Endothelial cell of umbilical vein (primary cell): ENCODE measurements around the gene DUSP16. TPM values are rescaled to one million over a fixed set of nuclear protein-coding genes. Genes with fewer than 3 reads are reported as not detected.

ENCODE experiments used
- BruUV-seq: library from RNA; stranded (reverse); fragments of 400-500 nt; replicated peaks from 2 replicates; lab custom pipeline; 2021; lab: Mats Ljungman, UMichigan
- CTCF ChIA-PET: fragments of 300-600, 350-600 bp; sonication (Branson Sonifier 250); formaldehyde crosslinking; loops from one replicate; lab custom pipeline; 2021; ENCODE audit warnings: antibody characterized with exemption, inconsistent platforms; lab: Charles Lee
- POLR2A ChIA-PET: fragments of 300-600, 350-600 bp; sonication (Branson Sonifier 250); formaldehyde crosslinking; loops from one replicate; lab custom pipeline; 2021; ENCODE audit warnings: antibody characterized with exemption, inconsistent platforms; lab: Charles Lee
- DNase-seq: peaks from one replicate; pipeline ENCODE4 v3.0.0-alpha.2; 2011; ENCODE audit warnings: low read depth, low spot score
- FAIRE-seq: peaks from 2 replicates; lab custom pipeline; 2011; peaks lifted over from hg19 to GRCh38; lab: Jason Lieb, UNC
- H2AFZ ChIP-seq: 2 replicates; pipeline ENCODE4 v1.6.0; 2012; ENCODE audit warnings: low read depth, low read length, control low read depth, inconsistent platforms
- H3K27ac ChIP-seq: 2 replicates; pipeline ENCODE4 v1.5.1; 2011; ENCODE audit warnings: low read depth, mild to moderate bottlenecking, control low read depth, low read length, moderate library complexity; ENCODE audit not compliant: insufficient read depth
- H3K27me3 ChIP-seq, 2 experiments: 2 replicates each; pipeline versions ENCODE4 v1.6.0 to v1.6.1; 2011; ENCODE audit warnings: low read length in 2 of 2, mixed read lengths in 1 of 2; ENCODE audit not compliant: control insufficient read depth in 2 of 2, insufficient read depth in 2 of 2
- H3K36me3 ChIP-seq, 2 experiments: 2 replicates in 1 of 2; 3 replicates in 1 of 2; pipeline ENCODE4 v1.5.1; 2011; ENCODE audit warnings: low read length in 2 of 2, mild to moderate bottlenecking in 1 of 2, moderate library complexity in 1 of 2; ENCODE audit not compliant: control insufficient read depth in 2 of 2, insufficient read depth in 2 of 2; ENCODE audit errors: extremely low read depth in 1 of 2
- H3K4me1 ChIP-seq: 3 replicates; pipeline ENCODE4 v1.5.1; 2011; ENCODE audit warnings: mild to moderate bottlenecking, low read length; ENCODE audit not compliant: control insufficient read depth, insufficient read depth; ENCODE audit errors: extremely low read depth
- H3K4me2 ChIP-seq: 2 replicates; pipeline ENCODE4 v1.6.1; 2011; ENCODE audit warnings: low read length, control low read depth, mixed read lengths; ENCODE audit not compliant: insufficient read depth
- H3K4me3 ChIP-seq, 3 experiments: fragments of 200-600 bp in 1 of 3; sonication (generic), shearing (Covaris generic) in 1 of 3; replicated peaks in 1 of 3; 2 replicates each; pipeline ENCODE4 v1.5.1; 2011 to 2016; ENCODE audit warnings: control low read depth in 3 of 3, low read length in 3 of 3, mild to moderate bottlenecking in 2 of 3, inconsistent platforms in 1 of 3, low read depth in 1 of 3, moderate library complexity in 1 of 3; ENCODE audit not compliant: insufficient read depth in 1 of 3
- H3K79me2 ChIP-seq: 2 replicates; pipeline ENCODE4 v1.6.0; 2012; ENCODE audit warnings: low read length, inconsistent platforms; ENCODE audit not compliant: control insufficient read depth, insufficient read depth
- H3K9ac ChIP-seq: replicated peaks from 2 replicates; pipeline ENCODE3; 2011; ENCODE audit warnings: low read length, control low read depth; ENCODE audit not compliant: insufficient read depth; ENCODE audit errors: extremely low read depth
- H3K9me1 ChIP-seq: replicated peaks from 3 replicates; pipeline ENCODE4 v1.6.0; 2011; ENCODE audit warnings: mild to moderate bottlenecking, low read length; ENCODE audit not compliant: control insufficient read depth, insufficient read depth; ENCODE audit errors: extremely low read depth
- H3K9me3 ChIP-seq: replicated peaks from 2 replicates; pipeline ENCODE4 v1.5.1; 2012; ENCODE audit warnings: low read length, inconsistent platforms; ENCODE audit not compliant: control insufficient read depth, insufficient read depth
- H4K20me1 ChIP-seq: replicated peaks from 2 replicates; pipeline ENCODE3; 2011; ENCODE audit warnings: mild to moderate bottlenecking, low read length; ENCODE audit not compliant: control insufficient read depth, insufficient read depth; ENCODE audit errors: extremely low read depth
- CTCF ChIP-seq, 2 donors: IDR thresholded peaks; 1 replicate in 1 of 2; 2 replicates in 1 of 2; pipeline ENCODE4 v1.5.1; 2011; ENCODE audit warnings: low read length in 2 of 2, mild to moderate bottlenecking in 2 of 2, moderate library complexity in 2 of 2, control low read depth in 1 of 2, inconsistent platforms in 1 of 2, low read depth in 1 of 2; ENCODE audit not compliant: insufficient read depth in 1 of 2; ENCODE audit errors: extremely low read depth in 1 of 2
- EZH2 ChIP-seq: IDR thresholded peaks from 2 replicates; pipeline ENCODE4 v1.6.1; 2012; ENCODE audit warnings: borderline replicate concordance, low read depth, mild to moderate bottlenecking, moderate library complexity, low read length, inconsistent platforms; ENCODE audit not compliant: severe bottlenecking
- FOS ChIP-seq: IDR thresholded peaks from 2 replicates; pipeline ENCODE4 v1.6.1; 2011; ENCODE audit warnings: mild to moderate bottlenecking, low read length, moderate library complexity, borderline replicate concordance; ENCODE audit not compliant: insufficient read depth
- GATA2 ChIP-seq: IDR thresholded peaks from 2 replicates; pipeline ENCODE4 v1.7.0; 2011; ENCODE audit warnings: low read depth, mild to moderate bottlenecking, moderate library complexity, mixed read lengths, low read length; ENCODE audit not compliant: insufficient read length, insufficient read depth
- JUN ChIP-seq: IDR thresholded peaks from 2 replicates; pipeline ENCODE4 v1.6.1; 2011; ENCODE audit warnings: borderline replicate concordance, low read depth; ENCODE audit not compliant: insufficient read length, insufficient read depth
- MYC ChIP-seq: IDR thresholded peaks from one replicate; pipeline ENCODE4 v1.6.1; 2011; ENCODE audit warnings: mild to moderate bottlenecking, low read depth, low read length
- POLR2A ChIP-seq: IDR thresholded peaks from 2 replicates; pipeline ENCODE4 v1.6.1; 2012; ENCODE audit warnings: low read depth, mild to moderate bottlenecking, control low read depth, low read length
- POLR2AphosphoS5 ChIP-seq: IDR thresholded peaks from 2 replicates; pipeline ENCODE4 v1.6.1; 2012; ENCODE audit warnings: low read depth, mild to moderate bottlenecking, control low read depth, low read length, moderate library complexity; ENCODE audit not compliant: insufficient read depth
- dilution Hi-C: fragments of 300-500 bp; cut with MboI; formaldehyde crosslinking; loops from one replicate; pipeline ENCODE4 v1.15.0; 2019; ENCODE audit warnings: low sequenced_read_pairs; ENCODE audit not compliant: extremely low pct_ligation_motif_present
- intact Hi-C: fragments of 100-400 bp; cut with micrococcal nuclease; formaldehyde crosslinking; loops from one replicate; pipeline ENCODE4 v1.10.0; 2022
- polyA plus RNA-seq, 4 experiments: library from polyadenylated mRNA; depleted of rRNA in 3 of 4; stranded (reverse) in 3 of 4; unstranded in 1 of 4; fragments of >200 nt; gene quantifications; 2 replicates each; pipeline versions ENCODE4 v1.2.1 to v1.2.3, GENCODE V29; 2011 to 2012; ENCODE audit warnings: missing spikeins in 1 of 4
- total RNA-seq: library from RNA; stranded (reverse); gene quantifications from 2 replicates; pipeline ENCODE4 v1.2.3, GENCODE V29; 2021
- TF ChIP-seq, protein P1 (sequence below): IDR thresholded peaks from 2 replicates; pipeline ENCODE4 v1.6.1; 2011; ENCODE audit not compliant: insufficient read depth, insufficient read length

Gene DUSP16
- total and polyA plus RNA-seq, 2 donors (not counting 3 experiments of a cell fraction or from before 2014, with no cell fraction given): 7.4 to 19.5 TPM

GRCh38 chr12:12521888-12522287 is 40.8 kb downstream of the DUSP16 start:
- Histone ChIP-seq H3K4me2 (no peak overlapping the region), H3K79me2 (no peaks in the 10 kb centered on the region), H3K9ac (no peak overlapping the region), H4K20me1 (no peaks in the 10 kb centered on the region), H3K9me1 (no peaks in the 10 kb centered on the region), H2AFZ (no peak overlapping the region), H3K4me3 (no peak overlapping the region), H3K27me3 (no peaks in the 10 kb centered on the region), H3K36me3 (peaks cover 0 to 2% of the 10 kb centered on the region in 2 experiments), H3K9me3 (no peaks in the 10 kb centered on the region), H3K27ac (no peak overlapping the region), H3K4me1 (no peaks in the 10 kb centered on the region)
- DNase-seq (no peak), FAIRE-seq (no peak)
- CTCF ChIA-PET: interaction anchor here (1.1 to 1.5 kb wide), 3 partner anchors 16 to 41 kb away, joined by 3 to 4 read pairs (median 3); partner anchors contain the start of gene DUSP16
- intact Hi-C loops (no loop called here), dilution Hi-C loops (no loop called here)
- TF ChIP-seq CTCF (IDR thresholded peaks at IDR 0.05; ENCODE audit: extremely low read depth in 1 of 2, insufficient read depth in 1 of 2, low read depth in 1 of 2, low read length in 2 of 2): no peak
- no peak for TF ChIP-seq MYC
- no peak for TF ChIP-seq GATA2
- no peak for TF ChIP-seq JUN
- TF ChIP-seq, protein P1, sequence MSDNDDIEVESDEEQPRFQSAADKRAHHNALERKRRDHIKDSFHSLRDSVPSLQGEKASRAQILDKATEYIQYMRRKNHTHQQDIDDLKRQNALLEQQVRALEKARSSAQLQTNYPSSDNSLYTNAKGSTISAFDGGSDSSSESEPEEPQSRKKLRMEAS: no peak
- no peak for TF ChIP-seq EZH2
- TF ChIP-seq POLR2A: no peak
- no peak for TF ChIP-seq POLR2AphosphoS5
- no peak for TF ChIP-seq FOS
- POLR2A ChIA-PET: no interaction called here
- BruUV-seq: no TSS peak
